Mucosa of gallbladder (tissue), 1 donor: ENCODE results near the gene LRRFIP1. TPM values are rescaled to one million over a fixed set of nuclear protein-coding genes. Genes with fewer than 3 reads are reported as not detected.
A peak's percentile ranks its signal among the peaks of the same experiment; 100 is the strongest.

Source experiments
- DNase-seq: peaks from one replicate; pipeline ENCODE4 v3.0.0-alpha.2; 2020; ENCODE audit warnings: low spot score
- total RNA-seq: library from RNA; stranded (reverse); gene quantifications from one replicate; pipeline ENCODE4 v1.2.1, GENCODE V29; 2021
- donor health status: DM: no; HTN: no; CAD: no.

Gene LRRFIP1
- total RNA-seq, 1 donor from 2014 or later: 104 TPM

GRCh38 chr2:237726401-237726830, 99.0 kb downstream of the LRRFIP1 start:
- DNase-seq: peak; percentile 61

GRCh38 chr2:237727363-237727762, 100.0 kb downstream of the LRRFIP1 start:
- DNase-seq: no peak

GRCh38 chr2:237729681-237730475, 102.5 kb downstream of the LRRFIP1 start:
- no peak for DNase-seq

GRCh38 chr2:237731663-237732062, 104.3 kb downstream of the LRRFIP1 start:
- DNase-seq: no peak

- no peak for DNase-seq
These were observed 104.7 kb downstream of the LRRFIP1 start for GRCh38 chr2:237732070-237732469.

GRCh38 chr2:237732790-237733381, 105.5 kb downstream of the LRRFIP1 start:
- no peak for DNase-seq

GRCh38 chr2:237733677-237734300, 106.4 kb downstream of the LRRFIP1 start:
- DNase-seq: peak; percentile 61

GRCh38 chr2:237734905-237735623, 107.7 kb downstream of the LRRFIP1 start:
- no peak for DNase-seq

- no peak for DNase-seq
These were observed 108.4 kb downstream of the LRRFIP1 start for GRCh38 chr2:237735798-237736197.

- DNase-seq: no peak
These were observed 109.4 kb downstream of the LRRFIP1 start for GRCh38 chr2:237736783-237737182.

GRCh38 chr2:237737196-237737865, 109.9 kb downstream of the LRRFIP1 start:
- DNase-seq: no peak

GRCh38 chr2:237738255-237738654, 110.9 kb downstream of the LRRFIP1 start:
- DNase-seq: no peak

- no peak for DNase-seq
These were observed 111.7 kb downstream of the LRRFIP1 start for GRCh38 chr2:237739101-237739500.

GRCh38 chr2:237742191-237742590, 114.8 kb downstream of the LRRFIP1 start:
- no peak for DNase-seq

GRCh38 chr2:237742614-237743013, 115.2 kb downstream of the LRRFIP1 start:
- DNase-seq: no peak

- no peak for DNase-seq
These were observed 115.6 kb downstream of the LRRFIP1 start for GRCh38 chr2:237743024-237743423.

- DNase-seq: no peak
These were observed 116.3 kb downstream of the LRRFIP1 start for GRCh38 chr2:237743561-237744269.

GRCh38 chr2:237744270-237744612, 116.9 kb downstream of the LRRFIP1 start:
- DNase-seq: no peak

- DNase-seq: peak; percentile 77
These were observed 117.3 kb downstream of the LRRFIP1 start for GRCh38 chr2:237744613-237745249.

- no peak for DNase-seq
These were observed 117.8 kb downstream of the LRRFIP1 start for GRCh38 chr2:237745250-237745613.
